Measurements from ENCODE around the gene PYM1. TPM values are rescaled to one million over a fixed set of nuclear protein-coding genes. Genes with fewer than 3 reads are reported as not detected.

Gene PYM1
- total and polyA plus RNA-seq, 2 of the 13 experiments (the other 11 are each of a cell fraction or from before 2014, with no cell fraction given), result 44.0 to 51.8 TPM

GRCh38 chr12:55927588-55928502 lies at the start of gene PYM1 (continued):
- 0 out of 2 replicates have a peak, but pooled peaks have one; percentile 83 for TF ChIP-seq KIAA2018 (CRISPR knock-in tag; IDR thresholded peaks at IDR 0.05; ENCODE audit: borderline replicate concordance)
- TF ChIP-seq ZSCAN5A (CRISPR knock-in tag; IDR thresholded peaks at IDR 0.05; ENCODE audit: borderline replicate concordance), result no peak
- no peak for TF ChIP-seq HOXA9 (CRISPR knock-in tag; IDR thresholded peaks at IDR 0.05; ENCODE audit: borderline replicate concordance)
- peak; percentile 89 for TF ChIP-seq NR2C2 (CRISPR knock-in tag; IDR thresholded peaks at IDR 0.05; ENCODE audit: borderline replicate concordance)
- 0 out of 2 replicates have a peak, but pooled peaks have one; percentile 18 for TF ChIP-seq AKAP8 (CRISPR knock-in tag; IDR thresholded peaks at IDR 0.05)
- TF ChIP-seq POLR2A (IDR thresholded peaks at IDR 0.05; ENCODE audit: insufficient read depth in 1 of 2, low read depth in 2 of 2, low read length in 2 of 2), result peak; percentile 64 to 86
- TF ChIP-seq SETDB1 (CRISPR knock-in tag; IDR thresholded peaks at IDR 0.05; ENCODE audit: borderline replicate concordance), result no peak
- TF ChIP-seq CENPT (CRISPR knock-in tag; IDR thresholded peaks at IDR 0.05; ENCODE audit: low read depth), result no peak
- 0 out of 2 replicates have a peak, but pooled peaks have one; percentile 35 for TF ChIP-seq KLF9 (CRISPR knock-in tag; IDR thresholded peaks at IDR 0.05; ENCODE audit: low read depth)
- no peak for TF ChIP-seq STAT5B (CRISPR knock-in tag; IDR thresholded peaks at IDR 0.05)
- no peak for TF ChIP-seq NR2F2 (IDR thresholded peaks at IDR 0.05; ENCODE audit: borderline replicate concordance, low read depth)
- TF ChIP-seq CBX1 (IDR thresholded peaks at IDR 0.05; ENCODE audit: low read depth), result peak; percentile 15
- no peak for TF ChIP-seq MTA3 (CRISPR knock-in tag; IDR thresholded peaks at IDR 0.05)
- TF ChIP-seq ZNF501 (CRISPR knock-in tag; IDR thresholded peaks at IDR 0.05), result peak; percentile 18; the same call in 1 of the 2 replicates
- TF ChIP-seq ZNF768 (CRISPR knock-in tag; IDR thresholded peaks at IDR 0.05), result peak; percentile 71
- TF ChIP-seq RBM39 (IDR thresholded peaks at IDR 0.05; ENCODE audit: low read depth, low read length, poor library complexity, severe bottlenecking), result peak; percentile 45
- peak; percentile 59; the same call in 1 of the 2 replicates for TF ChIP-seq POGK (CRISPR knock-in tag; conservative IDR thresholded peaks at IDR 0.05)

All from HepG2 (cell line).